Gastrocnemius medialis (tissue), 4 donors: ENCODE results near the gene GRPEL2.

Experiments used
- POLR2A ChIP-seq, 2 donors: fragments of 450-650 bp; IDR thresholded peaks; one replicate each; pipeline ENCODE4 v1.6.1; 2017; ENCODE audit warnings: antibody characterized with exemption in 2 of 2, mild to moderate bottlenecking in 2 of 2, moderate library complexity in 2 of 2
- TF ChIP-seq, protein P1 (sequence below), 5 experiments: fragments of 450-650 bp in 3 of 5; fragments of 200-600 bp in 2 of 5; sonication (generic) in 2 of 5; IDR thresholded peaks in 4 of 5; conservative IDR thresholded peaks in 1 of 5; 1 replicate in 4 of 5; 2 replicates in 1 of 5; pipeline ENCODE4 v1.5.1; 2016 to 2019; ENCODE audit warnings: antibody characterized with exemption in 5 of 5, mild to moderate bottlenecking in 3 of 5, moderate library complexity in 3 of 5

GRCh38 chr5:149315753-149316152 is 29.5 kb upstream of the GRPEL2 start:
- TF ChIP-seq POLR2A (IDR thresholded peaks at IDR 0.05): no peak
- TF ChIP-seq, protein P1, sequence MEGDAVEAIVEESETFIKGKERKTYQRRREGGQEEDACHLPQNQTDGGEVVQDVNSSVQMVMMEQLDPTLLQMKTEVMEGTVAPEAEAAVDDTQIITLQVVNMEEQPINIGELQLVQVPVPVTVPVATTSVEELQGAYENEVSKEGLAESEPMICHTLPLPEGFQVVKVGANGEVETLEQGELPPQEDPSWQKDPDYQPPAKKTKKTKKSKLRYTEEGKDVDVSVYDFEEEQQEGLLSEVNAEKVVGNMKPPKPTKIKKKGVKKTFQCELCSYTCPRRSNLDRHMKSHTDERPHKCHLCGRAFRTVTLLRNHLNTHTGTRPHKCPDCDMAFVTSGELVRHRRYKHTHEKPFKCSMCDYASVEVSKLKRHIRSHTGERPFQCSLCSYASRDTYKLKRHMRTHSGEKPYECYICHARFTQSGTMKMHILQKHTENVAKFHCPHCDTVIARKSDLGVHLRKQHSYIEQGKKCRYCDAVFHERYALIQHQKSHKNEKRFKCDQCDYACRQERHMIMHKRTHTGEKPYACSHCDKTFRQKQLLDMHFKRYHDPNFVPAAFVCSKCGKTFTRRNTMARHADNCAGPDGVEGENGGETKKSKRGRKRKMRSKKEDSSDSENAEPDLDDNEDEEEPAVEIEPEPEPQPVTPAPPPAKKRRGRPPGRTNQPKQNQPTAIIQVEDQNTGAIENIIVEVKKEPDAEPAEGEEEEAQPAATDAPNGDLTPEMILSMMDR (IDR thresholded peaks at IDR 0.05 in 4 of 5, conservative IDR thresholded peaks at IDR 0.05 in 1 of 5): no peak
